Measurements from ENCODE around the gene CALCB.

Gene CALCB

GRCh38 chr11:15127341-15127740 lies 53.9 kb downstream of the CALCB start:
- DNase-seq (ENCODE audit: low spot score): no peak

More at GRCh38 chr11:15127341-15127740, 53.9 kb downstream of the CALCB start:
- in situ Hi-C loops (cut with MboI; ENCODE audit: low sequenced_read_pairs, unreplicated experiment): no loop called here
- TF ChIP-seq, protein P1, sequence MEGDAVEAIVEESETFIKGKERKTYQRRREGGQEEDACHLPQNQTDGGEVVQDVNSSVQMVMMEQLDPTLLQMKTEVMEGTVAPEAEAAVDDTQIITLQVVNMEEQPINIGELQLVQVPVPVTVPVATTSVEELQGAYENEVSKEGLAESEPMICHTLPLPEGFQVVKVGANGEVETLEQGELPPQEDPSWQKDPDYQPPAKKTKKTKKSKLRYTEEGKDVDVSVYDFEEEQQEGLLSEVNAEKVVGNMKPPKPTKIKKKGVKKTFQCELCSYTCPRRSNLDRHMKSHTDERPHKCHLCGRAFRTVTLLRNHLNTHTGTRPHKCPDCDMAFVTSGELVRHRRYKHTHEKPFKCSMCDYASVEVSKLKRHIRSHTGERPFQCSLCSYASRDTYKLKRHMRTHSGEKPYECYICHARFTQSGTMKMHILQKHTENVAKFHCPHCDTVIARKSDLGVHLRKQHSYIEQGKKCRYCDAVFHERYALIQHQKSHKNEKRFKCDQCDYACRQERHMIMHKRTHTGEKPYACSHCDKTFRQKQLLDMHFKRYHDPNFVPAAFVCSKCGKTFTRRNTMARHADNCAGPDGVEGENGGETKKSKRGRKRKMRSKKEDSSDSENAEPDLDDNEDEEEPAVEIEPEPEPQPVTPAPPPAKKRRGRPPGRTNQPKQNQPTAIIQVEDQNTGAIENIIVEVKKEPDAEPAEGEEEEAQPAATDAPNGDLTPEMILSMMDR (IDR thresholded peaks at IDR 0.05; ENCODE audit: borderline replicate concordance, control extremely low read depth, extremely low read depth, insufficient read depth, missing control alignments): no peak

Data from GM13976 (cell line).